ENCODE measurements around the gene PRRC1. TPM values are rescaled to one million over a fixed set of nuclear protein-coding genes. Genes with fewer than 3 reads are reported as not detected.

Gene PRRC1
- total and polyA plus RNA-seq, 9 donors: 38.2 to 65.8 (median 52.8) TPM

GRCh38 chr5:127508644-127509373, 8.6 kb upstream of the PRRC1 start:
- Histone ChIP-seq H3K9me3 (replicated peaks; ENCODE audit: control insufficient read depth, low read depth, low read length) (no peaks in the 10 kb centered on the region), H3K27ac (ENCODE audit: low read length) (no peak overlapping the region), H3K4me1 (ENCODE audit: control insufficient read depth, insufficient read depth, low read length) (peaks cover 4% of the 10 kb centered on the region), H3K27me3 (ENCODE audit: control insufficient read depth, insufficient read depth, low read length) (no peaks in the 10 kb centered on the region), H3K36me3 (ENCODE audit: control insufficient read depth, insufficient read depth, low read length) (no peaks in the 10 kb centered on the region), H3K4me3 (ENCODE audit: low read length) (no peak overlapping the region)
- no peak for DNase-seq
- WGBS (ENCODE audit: insufficient coverage): no CpG with 5 or more reads among the region's 2 CpGs

GRCh38 chr5:127513408-127513970, 4.0 kb upstream of the PRRC1 start:
- no CpG with 5 or more reads among the region's 3 CpGs for WGBS (ENCODE audit: insufficient coverage)

GRCh38 chr5:127514816-127515215, 2.6 kb upstream of the PRRC1 start:
- 87% methylated on average over 1 of the region's 1 CpG for WGBS (ENCODE audit: insufficient coverage)

More at GRCh38 chr5:127513408-127513970, 4.0 kb upstream of the PRRC1 start:
- peaks cover 8% of the 10 kb centered on the region for H3K4me1 ChIP-seq (ENCODE audit: control insufficient read depth, insufficient read depth, low read length)
- H3K4me3 ChIP-seq (ENCODE audit: low read length): no peak overlapping the region
- DNase-seq: peak; percentile 19
- H3K27me3 ChIP-seq (ENCODE audit: control insufficient read depth, insufficient read depth, low read length): no peaks in the 10 kb centered on the region
- no peaks in the 10 kb centered on the region for H3K36me3 ChIP-seq (ENCODE audit: control insufficient read depth, insufficient read depth, low read length)
- H3K27ac ChIP-seq (ENCODE audit: low read length): no peak overlapping the region
- H3K9me3 ChIP-seq (replicated peaks; ENCODE audit: control insufficient read depth, low read depth, low read length): no peaks in the 10 kb centered on the region

GRCh38 chr5:127515693-127516440, 1.6 kb upstream of the PRRC1 start:
- H3K4me3 ChIP-seq (ENCODE audit: low read length): no peak overlapping the region
- H3K9me3 ChIP-seq (replicated peaks; ENCODE audit: control insufficient read depth, low read depth, low read length): no peaks in the 10 kb centered on the region
- 90% methylated on average over 4 of the region's 10 CpGs for WGBS (ENCODE audit: insufficient coverage)
- no peaks in the 10 kb centered on the region for H3K27me3 ChIP-seq (ENCODE audit: control insufficient read depth, insufficient read depth, low read length)
- no peak overlapping the region for H3K27ac ChIP-seq (ENCODE audit: low read length)
- peaks cover 12% of the 10 kb centered on the region for H3K4me1 ChIP-seq (ENCODE audit: control insufficient read depth, insufficient read depth, low read length)
- peak; percentile 4 for DNase-seq
- H3K36me3 ChIP-seq (ENCODE audit: control insufficient read depth, insufficient read depth, low read length): peaks cover 8% of the 10 kb centered on the region

More at GRCh38 chr5:127514816-127515215, 2.6 kb upstream of the PRRC1 start:
- peaks cover 3% of the 10 kb centered on the region for H3K36me3 ChIP-seq (ENCODE audit: control insufficient read depth, insufficient read depth, low read length)
- H3K9me3 ChIP-seq (replicated peaks; ENCODE audit: control insufficient read depth, low read depth, low read length): no peaks in the 10 kb centered on the region
- peaks cover 12% of the 10 kb centered on the region for H3K4me1 ChIP-seq (ENCODE audit: control insufficient read depth, insufficient read depth, low read length)
- H3K27me3 ChIP-seq (ENCODE audit: control insufficient read depth, insufficient read depth, low read length): no peaks in the 10 kb centered on the region
- DNase-seq: peak; percentile 3
- H3K27ac ChIP-seq (ENCODE audit: low read length): no peak overlapping the region
- no peak overlapping the region for H3K4me3 ChIP-seq (ENCODE audit: low read length)

- Histone ChIP-seq H3K27me3 (ENCODE audit: control insufficient read depth, insufficient read depth, low read length) (no peaks in the 10 kb centered on the region), H3K27ac (ENCODE audit: low read length) (peak overlapping the region; percentile 81), H3K4me3 (ENCODE audit: low read length) (peak overlapping the region; percentile 93), H3K36me3 (ENCODE audit: control insufficient read depth, insufficient read depth, low read length) (peaks cover 8% of the 10 kb centered on the region), H3K9me3 (replicated peaks; ENCODE audit: control insufficient read depth, low read depth, low read length) (peaks cover 3% of the 10 kb centered on the region), H3K4me1 (ENCODE audit: control insufficient read depth, insufficient read depth, low read length) (peaks cover 12% of the 10 kb centered on the region)
- no peak for DNase-seq
- WGBS (ENCODE audit: insufficient coverage): 13% methylated on average over 9 of the region's 9 CpGs
These were observed 345 bp upstream of the PRRC1 start for GRCh38 chr5:127517110-127517479.

- DNase-seq: peak; percentile 87
- WGBS (ENCODE audit: insufficient coverage): 0% methylated on average over 6 of the region's 10 CpGs
- peaks cover 12% of the 10 kb centered on the region for H3K4me1 ChIP-seq (ENCODE audit: control insufficient read depth, insufficient read depth, low read length)
- H3K4me3 ChIP-seq (ENCODE audit: low read length): peak overlapping the region; percentile 93
- peaks cover 3% of the 10 kb centered on the region for H3K9me3 ChIP-seq (replicated peaks; ENCODE audit: control insufficient read depth, low read depth, low read length)
- H3K36me3 ChIP-seq (ENCODE audit: control insufficient read depth, insufficient read depth, low read length): peaks cover 13% of the 10 kb centered on the region
- H3K27ac ChIP-seq (ENCODE audit: low read length): peak overlapping the region; percentile 96
- no peaks in the 10 kb centered on the region for H3K27me3 ChIP-seq (ENCODE audit: control insufficient read depth, insufficient read depth, low read length)
These were observed 830 bp downstream of the PRRC1 start for GRCh38 chr5:127518319-127518621.

- Histone ChIP-seq H3K4me3 (ENCODE audit: low read length) (no peak overlapping the region), H3K36me3 (ENCODE audit: control insufficient read depth, insufficient read depth, low read length) (peaks cover 16% of the 10 kb centered on the region), H3K27me3 (ENCODE audit: control insufficient read depth, insufficient read depth, low read length) (no peaks in the 10 kb centered on the region), H3K4me1 (ENCODE audit: control insufficient read depth, insufficient read depth, low read length) (peaks cover 8% of the 10 kb centered on the region), H3K27ac (ENCODE audit: low read length) (no peak overlapping the region), H3K9me3 (replicated peaks; ENCODE audit: control insufficient read depth, low read depth, low read length) (peaks cover 3% of the 10 kb centered on the region)
- 88% methylated on average over 4 of the region's 4 CpGs for WGBS (ENCODE audit: insufficient coverage)
- no peak for DNase-seq
These were observed 2.1 kb downstream of the PRRC1 start for GRCh38 chr5:127519527-127519926.

- no peak for DNase-seq
- peaks cover 8% of the 10 kb centered on the region for H3K4me1 ChIP-seq (ENCODE audit: control insufficient read depth, insufficient read depth, low read length)
- H3K9me3 ChIP-seq (replicated peaks; ENCODE audit: control insufficient read depth, low read depth, low read length): peaks cover 3% of the 10 kb centered on the region
- H3K36me3 ChIP-seq (ENCODE audit: control insufficient read depth, insufficient read depth, low read length): peaks cover 20% of the 10 kb centered on the region
- no peak overlapping the region for H3K27ac ChIP-seq (ENCODE audit: low read length)
- no peaks in the 10 kb centered on the region for H3K27me3 ChIP-seq (ENCODE audit: control insufficient read depth, insufficient read depth, low read length)
- H3K4me3 ChIP-seq (ENCODE audit: low read length): no peak overlapping the region
- 92% methylated on average over 2 of the region's 6 CpGs for WGBS (ENCODE audit: insufficient coverage)
These were observed 3.8 kb downstream of the PRRC1 start for GRCh38 chr5:127521138-127521770.

GRCh38 chr5:127525181-127525580, 7.7 kb downstream of the PRRC1 start:
- Histone ChIP-seq H3K9me3 (replicated peaks; ENCODE audit: control insufficient read depth, low read depth, low read length) (peaks cover 3% of the 10 kb centered on the region), H3K27me3 (ENCODE audit: control insufficient read depth, insufficient read depth, low read length) (no peaks in the 10 kb centered on the region), H3K27ac (ENCODE audit: low read length) (no peak overlapping the region), H3K4me1 (ENCODE audit: control insufficient read depth, insufficient read depth, low read length) (no peaks in the 10 kb centered on the region), H3K4me3 (ENCODE audit: low read length) (no peak overlapping the region), H3K36me3 (ENCODE audit: control insufficient read depth, insufficient read depth, low read length) (peaks cover 25% of the 10 kb centered on the region)
- no CpG with 5 or more reads among the region's 1 CpG for WGBS (ENCODE audit: insufficient coverage)
- no peak for DNase-seq

Data from muscle of leg (tissue), 11 donors.